Adrenal gland (tissue), 5 donors: Measurements from ENCODE around the gene ST6GALNAC6.

Source experiments
- CTCF ChIP-seq, 6 experiments: fragments of 450-650 bp in 4 of 6; fragments of 200-600 bp in 2 of 6; sonication (generic) in 1 of 6; IDR thresholded peaks; 1 replicate in 5 of 6; 2 replicates in 1 of 6; pipeline versions ENCODE4 v1.5.1 to v1.8.0; 2016 to 2021; ENCODE audit warnings: antibody characterized with exemption in 6 of 6, mild to moderate bottlenecking in 2 of 6, moderate library complexity in 1 of 6
- POLR2A ChIP-seq, 2 donors: fragments of 450-650 bp; IDR thresholded peaks; one replicate each; pipeline ENCODE4 v1.6.1; 2017; ENCODE audit warnings: antibody characterized with exemption in 2 of 2, mild to moderate bottlenecking in 2 of 2, moderate library complexity in 1 of 2
- donor health status: DM: no; HTN: no; CAD: no.

- TF ChIP-seq CTCF (IDR thresholded peaks at IDR 0.05): no peak
- no peak for TF ChIP-seq POLR2A (IDR thresholded peaks at IDR 0.05)
These were observed 13.5 kb upstream of the ST6GALNAC6 start for GRCh38 chr9:127912882-127913281.
